ENCODE data around the gene SGCA.

Gene SGCA

GRCh38 chr17:50149417-50150353, 16.1 kb upstream of the SGCA start:
- DNase-seq: no peak

- DNase-seq: no peak
These were observed 15.3 kb upstream of the SGCA start, which contains the start of gene PPP1R9B for GRCh38 chr17:50150354-50151040. PPP1R9B (minus strand) TSS chr17:50150677; CDS start chr17:50150513, 164 bp downstream.

- no peak for DNase-seq
These were observed 14.5 kb upstream of the SGCA start for GRCh38 chr17:50151041-50151936.

- no peak for DNase-seq
These were observed 13.8 kb upstream of the SGCA start for GRCh38 chr17:50151937-50152547.

GRCh38 chr17:50152736-50153135, 13.1 kb upstream of the SGCA start:
- DNase-seq: no peak

GRCh38 chr17:50153650-50154575, 11.9 kb upstream of the SGCA start:
- DNase-seq: no peak

- no peak for DNase-seq
These were observed 11.2 kb upstream of the SGCA start for GRCh38 chr17:50154604-50155003.

GRCh38 chr17:50155115-50155819, 10.5 kb upstream of the SGCA start:
- no peak for DNase-seq

GRCh38 chr17:50157891-50158290, 7.9 kb upstream of the SGCA start:
- DNase-seq: no peak

GRCh38 chr17:50161023-50161910, 4.5 kb upstream of the SGCA start:
- no peak for DNase-seq

- no peak for DNase-seq
These were observed 3.9 kb upstream of the SGCA start for GRCh38 chr17:50161911-50162288.

GRCh38 chr17:50162466-50163254, 3.1 kb upstream of the SGCA start:
- no peak for DNase-seq

- no peak for DNase-seq
These were observed 1.7 kb upstream of the SGCA start for GRCh38 chr17:50163843-50164696.

GRCh38 chr17:50164697-50164988, 1.2 kb upstream of the SGCA start:
- no peak for DNase-seq

- DNase-seq: no peak
These were observed 739 bp upstream of the SGCA start for GRCh38 chr17:50165066-50165465.

- DNase-seq: no peak
These were observed 339 bp upstream of the SGCA start for GRCh38 chr17:50165466-50165865.

GRCh38 chr17:50166518-50167181, 845 bp downstream of the SGCA start:
- no peak for DNase-seq

Measured in cortex of kidney (tissue), 1 donor.